ENCODE results near the gene EFL1. TPM values are rescaled to one million over a fixed set of nuclear protein-coding genes. Genes with fewer than 3 reads are reported as not detected.

EFL1 gene
- total RNA-seq, 1 experiment from 2014 or later = 17.6 TPM

Small RNA genes within 50 kb of the gene (small RNA-seq; reads per million reads assigned to genes)
- gene RNU1-77P = 0 to 0.04 reads per million in 2 experiments

Other genes with a start within 250 kb of the EFL1 start
- gene MEX3B, start 216.7 kb downstream of the EFL1 start, total RNA-seq (2014; rRNA removed; shearing (Covaris generic)) = 1.1 and 1.6 TPM in 2 replicates
- gene SAXO2, start 84 bp upstream of the EFL1 start, total RNA-seq (2014; rRNA removed; shearing (Covaris generic)) = 0.43 TPM in 1 of 2 replicates, not detected in the other
- gene GOLGA6L10, start 86.7 kb upstream of the EFL1 start, total RNA-seq (2014; rRNA removed; shearing (Covaris generic)) = 0.08 and 0.18 TPM in 2 replicates
- gene GOLGA6L9, start 167.1 kb upstream of the EFL1 start, total RNA-seq (2014; rRNA removed; shearing (Covaris generic)) = 1.8 and 2.3 TPM in 2 replicates